GM19438 (cell line): Measurements from ENCODE around the gene COL13A1.

ENCODE experiments used
- ATAC-seq: cut with Tn5 transposase; IDR thresholded peaks from one replicate; pipeline ENCODE4 v1.9.1; 2021; ENCODE audit warnings: low read depth; ENCODE audit not compliant: unreplicated experiment

COL13A1 gene

DNA sequence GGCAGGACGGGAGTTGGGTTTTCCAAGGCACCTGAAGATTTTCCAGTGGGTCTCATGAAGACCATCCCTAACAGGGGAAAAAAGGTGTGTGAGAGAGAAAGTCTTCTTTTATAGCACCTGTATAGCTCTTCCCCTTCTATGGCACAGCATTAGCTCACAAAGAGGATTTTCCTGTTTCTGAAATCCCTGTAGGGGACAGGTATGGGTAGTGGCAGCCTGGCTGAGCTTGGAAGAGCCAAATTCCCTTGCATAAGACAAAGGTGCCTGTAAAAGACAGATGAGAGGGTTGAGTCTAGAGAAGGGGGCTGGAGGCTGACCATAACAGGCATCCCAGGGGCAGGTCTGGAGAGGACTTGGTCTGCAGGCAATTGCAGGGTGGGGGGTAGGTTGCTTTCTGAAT is 63.7 kb downstream of the COL13A1 start:
- no peak for ATAC-seq

- ATAC-seq, result no peak
Observed at GRCh38 chr10:69866246-69866687, 64.6 kb downstream of the COL13A1 start.

- no peak for ATAC-seq
Observed at GRCh38 chr10:69866688-69867461, 65.2 kb downstream of the COL13A1 start.

DNA sequence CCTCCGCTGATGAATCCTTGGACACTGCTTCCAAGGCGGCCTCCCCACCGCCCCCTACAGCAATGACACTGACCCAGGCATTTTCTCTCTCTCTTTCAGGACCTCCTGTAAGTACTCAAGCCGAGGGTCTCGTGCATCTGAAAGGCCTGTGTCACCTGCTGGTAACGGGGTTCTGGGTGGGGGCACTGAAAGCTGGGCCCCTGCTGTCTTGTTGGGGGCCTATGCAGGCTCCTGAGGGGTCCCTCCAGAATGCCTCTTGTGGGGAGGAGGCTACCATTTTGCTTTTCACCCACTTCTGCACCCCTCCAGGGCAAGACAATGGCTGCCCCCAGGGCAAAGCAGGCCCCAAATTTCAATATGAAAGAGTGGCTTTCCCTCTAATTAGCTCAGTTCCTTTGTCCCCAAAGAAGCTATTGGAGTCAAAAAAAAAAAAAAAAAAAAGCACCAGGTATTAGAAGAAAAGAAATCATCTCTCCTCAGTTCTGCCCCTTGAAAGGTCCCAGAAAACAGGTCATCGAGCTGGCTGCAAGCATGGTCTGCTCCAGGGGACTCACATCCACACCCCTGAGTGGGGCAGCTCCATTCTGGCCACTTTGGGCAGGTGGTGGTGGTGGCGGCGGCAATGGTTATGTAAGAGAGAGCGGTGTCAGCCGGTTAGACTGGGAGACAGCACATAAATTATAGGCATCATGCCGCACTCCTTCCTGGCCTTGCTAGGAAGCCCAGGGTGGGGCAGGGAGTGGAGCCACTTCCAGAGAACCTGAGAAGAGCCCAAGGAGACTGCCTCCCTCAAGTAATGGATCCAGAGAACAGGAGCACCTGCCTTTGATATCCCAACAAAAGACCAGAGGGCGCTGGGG is 66.2 kb downstream of the COL13A1 start:
- no peak for ATAC-seq

DNA sequence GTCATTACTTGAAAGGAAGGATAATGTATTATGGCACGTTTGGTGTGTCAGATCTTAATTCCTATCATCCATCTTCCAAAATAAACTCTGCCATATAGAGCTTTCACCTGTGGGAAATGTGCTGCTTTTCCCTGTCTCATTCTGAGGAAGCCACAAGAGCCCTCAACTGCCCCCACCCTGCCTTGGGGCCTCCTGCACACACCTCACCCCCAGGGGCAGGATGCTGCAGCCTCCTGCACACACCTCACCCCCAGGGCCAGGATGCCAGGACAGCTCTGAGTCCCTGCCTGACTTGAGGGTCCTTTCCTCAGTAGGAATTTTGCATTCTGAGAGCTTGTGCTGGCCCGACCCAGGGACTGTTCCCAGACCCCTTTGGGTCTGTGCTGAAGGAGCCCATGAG is 67.1 kb downstream of the COL13A1 start:
- ATAC-seq, result no peak

GRCh38 chr10:69869291-69869961 is 67.7 kb downstream of the COL13A1 start:
- no peak for ATAC-seq

- ATAC-seq, result no peak
Observed at GRCh38 chr10:69870591-69870990, 68.9 kb downstream of the COL13A1 start.

DNA sequence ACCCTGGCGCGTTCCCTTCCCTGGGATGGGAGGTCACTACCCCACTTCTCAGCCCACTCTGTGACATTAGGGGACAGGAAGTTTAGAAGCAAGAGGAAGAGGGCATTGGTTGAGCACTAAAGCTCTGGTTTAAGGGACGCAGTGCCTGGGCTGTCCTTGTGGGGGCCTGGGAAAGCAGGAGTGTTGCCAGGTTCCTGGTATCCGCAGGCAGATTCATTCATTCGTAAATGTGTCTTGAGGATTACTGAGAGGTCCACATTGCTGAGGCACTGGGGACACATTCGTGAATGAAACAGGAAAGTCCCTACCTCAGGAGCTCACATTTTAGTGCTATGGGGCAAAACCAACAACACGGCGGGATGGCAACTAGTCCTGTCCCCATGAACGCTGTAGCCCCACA is 69.4 kb downstream of the COL13A1 start:
- ATAC-seq, result no peak

GRCh38 chr10:69872323-69872722 is 70.6 kb downstream of the COL13A1 start:
- ATAC-seq, result no peak

- ATAC-seq, result no peak
Observed at GRCh38 chr10:69873135-69873639, 71.5 kb downstream of the COL13A1 start.

DNA sequence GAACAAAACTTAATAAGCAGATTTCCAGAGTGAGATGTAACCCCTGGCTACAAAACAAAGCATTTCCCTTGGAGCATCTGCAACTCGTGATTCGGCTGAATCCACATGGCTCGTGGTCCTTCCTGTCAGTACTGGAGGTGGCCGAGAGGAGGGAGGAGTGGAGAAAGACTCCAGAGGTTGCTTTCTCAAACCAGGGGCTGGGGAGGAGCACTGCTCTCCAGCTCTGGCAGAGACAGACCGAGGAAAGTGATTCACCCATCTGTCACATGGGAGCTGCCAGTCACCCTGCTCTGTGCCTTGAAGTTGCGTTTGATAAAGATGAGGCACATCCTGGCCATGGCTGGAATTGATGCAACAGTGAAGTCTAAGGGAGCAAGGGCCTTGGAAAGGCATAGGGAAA is 72.7 kb downstream of the COL13A1 start:
- no peak for ATAC-seq

- ATAC-seq, result no peak
Observed at GRCh38 chr10:69875856-69876255, 74.2 kb downstream of the COL13A1 start.

DNA sequence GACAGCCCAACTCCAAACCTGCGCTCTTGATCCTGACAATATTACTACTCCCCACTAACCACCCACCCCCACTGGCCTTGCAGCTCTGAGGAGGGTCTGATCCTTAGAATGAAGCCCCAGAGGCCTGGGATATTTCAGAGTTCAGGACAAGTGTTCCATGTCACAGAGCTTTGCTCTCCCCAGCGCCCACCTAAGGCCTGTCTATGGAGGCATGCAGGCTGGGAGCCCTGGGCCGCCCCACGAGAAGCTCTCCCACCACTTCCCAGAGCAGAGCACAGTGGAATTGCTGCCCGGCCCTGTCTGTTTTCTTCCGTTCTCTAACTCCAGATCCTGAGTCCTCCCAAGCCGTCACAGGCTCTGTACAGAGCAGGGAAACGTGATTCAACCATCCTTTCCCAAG is 74.6 kb downstream of the COL13A1 start:
- ATAC-seq, result no peak

GRCh38 chr10:69876931-69877330 is 75.2 kb downstream of the COL13A1 start:
- no peak for ATAC-seq

DNA sequence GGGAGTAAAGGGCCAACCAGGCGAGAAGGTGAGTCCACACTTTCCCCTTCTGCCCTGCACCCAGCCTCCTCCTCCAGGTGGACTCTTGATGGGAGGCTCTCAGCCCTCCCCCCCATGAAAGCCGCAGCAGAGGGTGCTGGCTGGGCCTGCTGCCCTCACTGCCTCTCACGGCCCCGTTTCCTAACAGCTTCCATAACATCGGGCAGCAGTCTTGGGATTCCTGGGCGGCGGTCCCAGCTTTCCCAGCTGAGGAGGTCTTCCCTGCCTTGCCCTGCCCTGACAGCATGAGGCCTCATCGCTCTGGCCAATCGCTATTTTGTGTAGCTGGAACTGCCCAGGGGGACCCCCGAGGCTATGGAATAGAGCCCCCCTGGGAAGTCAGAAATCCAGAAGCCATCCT is 76.3 kb downstream of the COL13A1 start:
- ATAC-seq, result no peak

DNA sequence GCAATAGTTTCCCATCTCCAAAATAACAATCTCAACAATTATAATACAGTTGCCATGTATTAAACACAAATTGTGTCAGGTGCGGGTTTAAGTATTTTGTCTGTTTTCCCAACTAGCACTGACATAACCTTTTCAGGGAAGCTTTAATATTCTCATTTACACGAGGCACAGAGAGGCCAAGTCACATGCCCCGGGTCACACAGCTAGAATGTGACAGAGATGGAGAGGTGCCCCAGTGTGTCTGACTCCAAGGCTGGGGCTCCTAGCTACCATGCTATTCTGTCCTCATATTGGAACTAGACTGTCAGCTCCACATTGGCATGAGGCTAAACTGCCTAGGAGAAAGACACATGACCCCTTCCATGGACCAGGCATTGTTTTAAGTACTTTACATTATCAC is 77.2 kb downstream of the COL13A1 start:
- ATAC-seq, result no peak

GRCh38 chr10:69879634-69880257 is 78.0 kb downstream of the COL13A1 start:
- ATAC-seq, result no peak

DNA sequence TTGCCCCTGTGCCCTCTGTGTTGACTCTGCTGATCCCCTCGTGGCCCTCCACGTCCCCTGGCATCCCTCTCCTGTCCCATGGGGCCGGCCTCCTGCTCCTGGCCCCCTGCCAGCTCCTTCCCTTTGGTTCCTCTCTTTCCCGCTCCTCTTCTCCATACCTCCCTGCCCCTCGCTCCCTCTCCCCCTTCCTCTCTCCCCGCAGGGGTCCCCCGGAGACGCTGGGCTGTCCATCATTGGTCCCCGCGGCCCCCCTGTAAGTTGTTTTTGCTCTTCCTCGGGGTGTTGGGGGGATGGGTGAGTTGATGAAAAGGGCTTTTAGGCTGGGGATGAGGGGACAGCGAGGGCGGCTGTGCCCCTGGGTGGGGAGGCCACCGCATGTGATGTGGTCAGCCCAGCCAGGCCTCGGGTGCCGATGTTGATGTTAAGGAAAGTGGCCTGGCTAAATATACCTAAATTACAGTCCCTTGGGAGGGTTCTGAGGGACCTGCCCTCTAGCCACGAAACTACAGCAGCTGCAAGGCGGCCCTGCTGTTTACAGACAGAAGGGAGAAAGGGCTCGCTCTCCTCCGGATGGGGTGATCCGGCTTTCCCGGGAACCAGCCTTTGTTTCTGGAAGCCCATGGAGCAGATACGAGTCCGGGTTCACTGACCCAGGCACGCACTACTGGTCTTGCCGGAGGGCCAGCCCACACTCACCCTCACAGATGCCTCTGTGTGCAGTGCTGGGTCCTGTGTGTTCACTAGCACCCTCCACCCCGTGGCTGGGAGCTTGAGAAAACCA is 78.8 kb downstream of the COL13A1 start:
- ATAC-seq, result no peak

- no peak for ATAC-seq
Observed at GRCh38 chr10:69881202-69881601, 79.5 kb downstream of the COL13A1 start.
